ENCODE data around the gene MFSD1. TPM values are rescaled to one million over a fixed set of nuclear protein-coding genes. Genes with fewer than 3 reads are reported as not detected.

MFSD1 gene
- total and polyA plus RNA-seq, 2 of the 13 experiments (the other 11 are each of a cell fraction or from before 2014, with no cell fraction given): 17.3 to 37.9 TPM

DNA sequence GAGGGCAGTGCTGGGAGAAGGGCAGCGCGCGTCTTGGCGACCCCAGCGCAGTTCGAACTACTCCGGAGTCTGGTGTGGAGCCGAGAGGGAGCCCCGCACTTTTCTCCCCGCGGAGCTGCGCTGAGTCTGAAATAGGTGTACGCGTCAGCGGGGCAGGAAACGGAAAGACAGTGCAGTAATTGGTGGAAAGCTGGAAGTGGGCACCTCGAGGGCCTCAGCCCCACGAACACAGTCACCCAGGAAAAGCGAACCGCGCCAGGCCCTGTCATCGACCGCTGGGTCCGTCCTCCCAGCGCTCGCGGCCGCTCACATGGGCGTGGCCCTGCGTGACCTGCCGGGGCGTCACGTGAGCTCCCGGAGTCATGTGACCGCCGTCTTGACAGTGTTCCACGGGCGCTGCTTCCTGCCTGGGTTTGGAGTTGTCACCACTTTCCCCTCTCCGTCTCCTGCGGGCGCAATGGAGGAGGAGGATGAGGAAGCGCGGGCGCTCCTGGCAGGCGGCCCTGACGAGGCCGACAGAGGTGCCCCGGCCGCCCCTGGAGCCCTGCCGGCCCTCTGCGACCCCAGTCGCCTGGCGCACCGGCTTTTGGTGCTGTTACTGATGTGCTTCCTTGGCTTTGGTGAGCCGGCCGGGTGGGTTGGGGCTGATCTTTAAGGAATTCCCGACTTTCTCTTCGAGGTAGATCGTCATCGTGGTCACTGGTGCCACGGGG is at the start of gene MFSD1 (continued):
- TF ChIP-seq, protein P1, sequence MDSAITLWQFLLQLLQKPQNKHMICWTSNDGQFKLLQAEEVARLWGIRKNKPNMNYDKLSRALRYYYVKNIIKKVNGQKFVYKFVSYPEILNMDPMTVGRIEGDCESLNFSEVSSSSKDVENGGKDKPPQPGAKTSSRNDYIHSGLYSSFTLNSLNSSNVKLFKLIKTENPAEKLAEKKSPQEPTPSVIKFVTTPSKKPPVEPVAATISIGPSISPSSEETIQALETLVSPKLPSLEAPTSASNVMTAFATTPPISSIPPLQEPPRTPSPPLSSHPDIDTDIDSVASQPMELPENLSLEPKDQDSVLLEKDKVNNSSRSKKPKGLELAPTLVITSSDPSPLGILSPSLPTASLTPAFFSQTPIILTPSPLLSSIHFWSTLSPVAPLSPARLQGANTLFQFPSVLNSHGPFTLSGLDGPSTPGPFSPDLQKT (CRISPR knock-in tag; IDR thresholded peaks at IDR 0.05; ENCODE audit: borderline replicate concordance): no peak
- TF ChIP-seq HOXA3 (CRISPR knock-in tag; IDR thresholded peaks at IDR 0.05) (peak; percentile 90), ARHGAP35 (CRISPR knock-in tag; IDR thresholded peaks at IDR 0.05; ENCODE audit: borderline replicate concordance) (peak; percentile 37; the same call in 1 of the 2 replicates), ZNF75D (CRISPR knock-in tag; IDR thresholded peaks at IDR 0.05; ENCODE audit: borderline replicate concordance) (no peak), IRX3 (CRISPR knock-in tag; IDR thresholded peaks at IDR 0.05; ENCODE audit: borderline replicate concordance, low read depth) (peak; percentile 69; the same call in 1 of the 2 replicates), ZNF570 (CRISPR knock-in tag; IDR thresholded peaks at IDR 0.05; ENCODE audit: borderline replicate concordance) (no peak), ZNF747 (CRISPR knock-in tag; IDR thresholded peaks at IDR 0.05; ENCODE audit: borderline replicate concordance) (no peak), HNRNPUL1 (IDR thresholded peaks at IDR 0.05; ENCODE audit: low read depth, low read length) (no peak), FOXC1 (CRISPR knock-in tag; IDR thresholded peaks at IDR 0.05; ENCODE audit: borderline replicate concordance) (peak; percentile 78; the same call in 1 of the 2 replicates), ESRRA (CRISPR knock-in tag; IDR thresholded peaks at IDR 0.05; ENCODE audit: low read depth) (no peak), ZNF775 (CRISPR knock-in tag; IDR thresholded peaks at IDR 0.05; ENCODE audit: borderline replicate concordance) (no peak), RNF2 (conservative IDR thresholded peaks at IDR 0.05; ENCODE audit: low read depth) (peak; percentile 87), FOXK2 (IDR thresholded peaks at IDR 0.05) (0 out of 2 replicates have a peak, but pooled peaks have one; percentile 7), ATF1 (CRISPR knock-in tag; IDR thresholded peaks at IDR 0.05) (no peak), ZNF235 (CRISPR knock-in tag; IDR thresholded peaks at IDR 0.05; ENCODE audit: borderline replicate concordance) (no peak), JUNB (CRISPR knock-in tag; IDR thresholded peaks at IDR 0.05; ENCODE audit: borderline replicate concordance) (no peak), MLLT10 (CRISPR knock-in tag; IDR thresholded peaks at IDR 0.05) (no peak)
- TF ChIP-seq, protein P2, sequence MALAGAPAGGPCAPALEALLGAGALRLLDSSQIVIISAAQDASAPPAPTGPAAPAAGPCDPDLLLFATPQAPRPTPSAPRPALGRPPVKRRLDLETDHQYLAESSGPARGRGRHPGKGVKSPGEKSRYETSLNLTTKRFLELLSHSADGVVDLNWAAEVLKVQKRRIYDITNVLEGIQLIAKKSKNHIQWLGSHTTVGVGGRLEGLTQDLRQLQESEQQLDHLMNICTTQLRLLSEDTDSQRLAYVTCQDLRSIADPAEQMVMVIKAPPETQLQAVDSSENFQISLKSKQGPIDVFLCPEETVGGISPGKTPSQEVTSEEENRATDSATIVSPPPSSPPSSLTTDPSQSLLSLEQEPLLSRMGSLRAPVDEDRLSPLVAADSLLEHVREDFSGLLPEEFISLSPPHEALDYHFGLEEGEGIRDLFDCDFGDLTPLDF (CRISPR knock-in tag; IDR thresholded peaks at IDR 0.05): no peak; the same call in none of the 2 replicates
- TF ChIP-seq, protein P3, sequence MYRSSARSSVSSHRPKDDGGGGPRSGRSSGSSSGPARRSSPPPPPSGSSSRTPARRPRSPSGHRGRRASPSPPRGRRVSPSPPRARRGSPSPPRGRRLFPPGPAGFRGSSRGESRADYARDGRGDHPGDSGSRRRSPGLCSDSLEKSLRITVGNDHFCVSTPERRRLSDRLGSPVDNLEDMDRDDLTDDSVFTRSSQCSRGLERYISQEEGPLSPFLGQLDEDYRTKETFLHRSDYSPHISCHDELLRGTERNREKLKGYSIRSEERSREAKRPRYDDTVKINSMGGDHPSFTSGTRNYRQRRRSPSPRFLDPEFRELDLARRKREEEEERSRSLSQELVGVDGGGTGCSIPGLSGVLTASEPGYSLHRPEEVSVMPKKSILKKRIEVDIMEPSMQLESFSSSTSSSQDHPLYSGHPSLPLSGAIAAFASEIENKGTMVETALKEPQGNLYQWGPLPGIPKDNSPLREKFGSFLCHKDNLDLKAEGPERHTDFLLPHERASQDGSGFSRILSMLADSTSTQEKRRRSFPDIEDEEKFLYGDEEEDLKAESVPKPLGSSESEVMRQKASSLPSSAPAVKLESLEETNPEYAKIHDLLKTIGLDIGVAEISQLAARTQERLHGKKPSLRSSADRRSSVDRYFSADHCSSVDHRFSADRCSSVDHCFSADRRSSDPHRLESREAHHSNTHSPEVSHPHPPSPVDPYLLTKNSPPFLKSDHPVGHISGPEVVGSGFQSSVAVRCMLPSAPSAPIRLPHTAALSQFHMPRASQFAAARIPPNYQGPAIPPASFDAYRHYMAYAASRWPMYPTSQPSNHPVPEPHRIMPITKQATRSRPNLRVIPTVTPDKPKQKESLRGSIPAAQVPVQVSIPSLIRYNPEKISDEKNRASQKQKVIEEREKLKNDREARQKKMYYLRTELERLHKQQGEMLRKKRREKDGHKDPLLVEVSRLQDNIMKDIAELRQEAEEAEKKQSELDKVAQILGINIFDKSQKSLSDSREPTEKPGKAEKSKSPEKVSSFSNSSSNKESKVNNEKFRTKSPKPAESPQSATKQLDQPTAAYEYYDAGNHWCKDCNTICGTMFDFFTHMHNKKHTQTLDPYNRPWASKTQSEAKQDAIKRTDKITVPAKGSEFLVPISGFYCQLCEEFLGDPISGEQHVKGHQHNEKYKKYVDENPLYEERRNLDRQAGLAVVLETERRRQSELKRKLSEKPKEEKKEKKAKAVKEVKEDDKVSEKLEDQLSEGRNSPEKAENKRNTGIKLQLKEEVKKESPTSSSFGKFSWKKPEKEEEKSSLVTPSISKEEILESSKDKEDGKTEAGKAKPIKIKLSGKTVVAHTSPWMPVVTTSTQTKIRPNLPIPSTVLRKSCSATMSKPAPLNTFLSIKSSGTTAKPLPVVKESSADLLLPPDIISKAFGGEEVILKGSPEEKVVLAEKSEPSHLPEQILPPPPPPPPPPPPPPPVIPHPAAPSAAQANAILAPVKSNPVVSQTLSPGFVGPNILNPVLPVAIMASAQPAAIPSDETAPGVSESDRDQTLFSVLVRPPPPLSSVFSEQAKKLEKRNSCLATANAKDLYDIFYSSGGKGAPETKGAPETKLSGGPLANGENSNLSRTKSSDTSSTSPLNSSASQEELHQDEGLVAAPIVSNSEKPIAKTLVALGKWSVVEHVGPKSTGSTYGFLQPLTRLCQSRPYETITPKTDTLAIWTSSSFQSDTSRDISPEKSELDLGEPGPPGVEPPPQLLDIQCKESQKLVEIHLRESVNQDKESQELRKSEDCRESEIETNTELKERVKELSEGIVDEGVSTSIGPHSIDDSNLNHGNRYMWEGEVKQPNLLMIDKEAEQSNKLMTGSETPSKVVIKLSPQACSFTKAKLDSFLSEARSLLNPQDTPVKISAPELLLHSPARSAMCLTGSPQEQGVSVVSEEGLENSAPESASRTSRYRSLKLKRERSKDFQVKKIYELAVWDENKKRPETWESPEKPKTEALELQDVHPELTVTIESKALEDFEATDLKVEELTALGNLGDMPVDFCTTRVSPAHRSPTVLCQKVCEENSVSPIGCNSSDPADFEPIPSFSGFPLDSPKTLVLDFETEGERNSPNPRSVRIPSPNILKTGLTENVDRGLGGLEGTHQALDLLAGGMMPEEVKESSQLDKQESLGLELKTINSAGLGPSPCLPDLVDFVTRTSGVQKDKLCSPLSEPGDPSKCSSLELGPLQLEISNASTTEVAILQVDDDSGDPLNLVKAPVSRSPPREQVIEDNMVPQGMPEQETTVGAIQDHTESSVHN (CRISPR knock-in tag; IDR thresholded peaks at IDR 0.05): 0 out of 2 replicates have a peak, but pooled peaks have one; percentile 40

Measured in HepG2 (cell line).